ENCODE data around the gene PRSS22.

GRCh38 chr16:2858245-2859025 is 465 bp upstream of the PRSS22 start:
- no peak for TF ChIP-seq EZH2 (IDR thresholded peaks at IDR 0.05; ENCODE audit: borderline replicate concordance, low read depth, low read length, severe bottlenecking)
- TF ChIP-seq CTCF (IDR thresholded peaks at IDR 0.05; ENCODE audit: borderline replicate concordance, extremely low read depth, low read length, poor library complexity, severe bottlenecking): no peak

Measured in DND-41 (cell line).